GM13976 (cell line): Measurements from ENCODE around the gene STOM.

Experiments
- DNase-seq: peaks from one replicate; pipeline ENCODE4 v3.0.0; 2012; ENCODE audit warnings: low spot score
- in situ Hi-C: fragments of 300-500 bp; cut with MboI; formaldehyde crosslinking; loops from one replicate; pipeline ENCODE4 v1.12.0; 2022; ENCODE audit warnings: low sequenced_read_pairs, mixed read lengths, inconsistent platforms; ENCODE audit not compliant: unreplicated experiment
- TF ChIP-seq, protein P1 (sequence below): IDR thresholded peaks from 2 replicates; pipeline ENCODE4 v1.5.1; 2012; ENCODE audit warnings: borderline replicate concordance, mild to moderate bottlenecking; ENCODE audit not compliant: insufficient read depth; ENCODE audit errors: extremely low read depth, missing control alignments, control extremely low read depth

The STOM gene

DNA sequence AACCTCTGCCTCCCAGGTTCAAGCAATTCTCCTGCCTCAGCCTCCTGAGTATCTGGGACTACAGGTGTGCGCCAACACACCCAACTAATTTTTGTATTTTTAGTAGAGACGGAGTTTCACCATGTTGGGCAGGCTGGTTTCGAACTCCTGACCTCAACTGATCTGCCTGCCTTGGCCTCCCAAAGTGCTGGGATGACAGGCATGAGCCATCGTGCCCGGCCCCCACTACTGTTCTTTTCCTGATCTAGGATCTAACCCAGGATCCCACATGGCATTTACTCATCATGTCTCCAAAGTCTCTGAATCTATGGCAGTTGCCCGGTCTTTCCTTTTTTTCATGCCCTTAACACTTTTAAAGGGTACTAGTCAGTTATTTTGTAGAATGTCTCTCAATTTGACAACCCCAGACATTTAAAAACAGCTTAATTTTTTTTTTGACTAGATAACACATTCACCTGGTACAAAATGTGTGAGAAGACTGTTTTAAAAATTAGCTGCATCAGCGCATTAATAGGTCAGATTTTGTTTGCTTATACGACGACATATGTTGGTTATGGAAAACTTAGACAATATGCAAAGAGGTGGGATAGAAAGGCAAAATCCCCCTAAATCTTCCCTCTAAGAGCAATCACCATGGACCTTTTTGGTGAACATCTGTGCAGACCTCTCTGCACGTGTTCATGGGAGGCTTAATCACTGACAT lies 46.5 kb downstream of the STOM start:
- TF ChIP-seq, protein P1, sequence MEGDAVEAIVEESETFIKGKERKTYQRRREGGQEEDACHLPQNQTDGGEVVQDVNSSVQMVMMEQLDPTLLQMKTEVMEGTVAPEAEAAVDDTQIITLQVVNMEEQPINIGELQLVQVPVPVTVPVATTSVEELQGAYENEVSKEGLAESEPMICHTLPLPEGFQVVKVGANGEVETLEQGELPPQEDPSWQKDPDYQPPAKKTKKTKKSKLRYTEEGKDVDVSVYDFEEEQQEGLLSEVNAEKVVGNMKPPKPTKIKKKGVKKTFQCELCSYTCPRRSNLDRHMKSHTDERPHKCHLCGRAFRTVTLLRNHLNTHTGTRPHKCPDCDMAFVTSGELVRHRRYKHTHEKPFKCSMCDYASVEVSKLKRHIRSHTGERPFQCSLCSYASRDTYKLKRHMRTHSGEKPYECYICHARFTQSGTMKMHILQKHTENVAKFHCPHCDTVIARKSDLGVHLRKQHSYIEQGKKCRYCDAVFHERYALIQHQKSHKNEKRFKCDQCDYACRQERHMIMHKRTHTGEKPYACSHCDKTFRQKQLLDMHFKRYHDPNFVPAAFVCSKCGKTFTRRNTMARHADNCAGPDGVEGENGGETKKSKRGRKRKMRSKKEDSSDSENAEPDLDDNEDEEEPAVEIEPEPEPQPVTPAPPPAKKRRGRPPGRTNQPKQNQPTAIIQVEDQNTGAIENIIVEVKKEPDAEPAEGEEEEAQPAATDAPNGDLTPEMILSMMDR, result no peak
- no peak for DNase-seq
- in situ Hi-C loops, result loop anchor here (10.0 kb wide), 1 partner anchor 51 kb away; the partner anchor contains the start of gene STOM

DNA sequence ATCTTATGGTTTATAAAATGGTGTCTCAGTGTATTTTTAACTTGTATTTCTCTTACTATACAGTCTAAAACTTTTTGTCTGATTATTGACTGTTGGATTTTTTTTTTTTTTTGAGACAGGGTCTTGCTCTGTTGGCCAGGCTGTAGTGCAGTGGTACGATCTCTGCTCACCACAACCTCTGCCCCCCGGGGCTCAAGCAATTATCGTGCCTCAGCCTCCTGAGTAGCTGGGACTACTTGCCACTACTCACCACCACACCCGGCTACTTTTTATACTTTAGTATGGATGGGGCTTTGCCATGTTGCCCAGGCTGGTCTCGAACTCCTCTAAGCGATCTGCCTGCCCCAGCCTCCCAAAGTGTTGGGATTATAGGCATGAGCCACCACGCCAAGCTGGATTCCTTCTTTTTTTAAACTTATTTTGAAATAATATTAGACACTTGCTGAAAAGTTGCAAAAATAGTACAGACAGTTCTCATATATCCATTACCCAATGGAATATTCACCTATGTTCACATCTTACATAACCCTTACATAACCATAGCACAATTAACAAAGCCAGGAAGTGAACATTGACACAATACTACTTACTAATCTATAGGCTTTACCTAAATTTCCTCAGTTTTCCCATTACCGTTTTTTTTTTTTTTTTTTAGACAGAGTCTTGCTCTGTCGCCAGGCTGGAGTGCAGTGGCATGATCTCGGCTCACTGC lies 47.2 kb downstream of the STOM start:
- TF ChIP-seq, protein P1, result no peak
- no peak for DNase-seq
- in situ Hi-C loops, result loop anchor here (10.0 kb wide), 1 partner anchor 52 kb away; the partner anchor contains the start of gene STOM

GRCh38 chr9:121322037-121322736 lies 47.9 kb downstream of the STOM start:
- in situ Hi-C loops, result loop anchor here (10.0 kb wide), 1 partner anchor 53 kb away; the partner anchor contains the start of gene STOM
- no peak for DNase-seq
- TF ChIP-seq, protein P1, result no peak

GRCh38 chr9:121321016-121321503 lies 49.0 kb downstream of the STOM start:
- in situ Hi-C loops, result loop anchor here (10.0 kb wide), 1 partner anchor 54 kb away; the partner anchor contains the start of gene STOM
- TF ChIP-seq, protein P1, result no peak
- DNase-seq, result no peak

GRCh38 chr9:121319383-121319780 lies 50.7 kb downstream of the STOM start:
- TF ChIP-seq, protein P1, result no peak
- in situ Hi-C loops, result loop anchor here (5.0 kb wide), 1 partner anchor 78 kb away; no protein-coding TSS in a partner anchor
- DNase-seq, result no peak
